Measurements from ENCODE around the gene GRM4.

Gene GRM4

DNA sequence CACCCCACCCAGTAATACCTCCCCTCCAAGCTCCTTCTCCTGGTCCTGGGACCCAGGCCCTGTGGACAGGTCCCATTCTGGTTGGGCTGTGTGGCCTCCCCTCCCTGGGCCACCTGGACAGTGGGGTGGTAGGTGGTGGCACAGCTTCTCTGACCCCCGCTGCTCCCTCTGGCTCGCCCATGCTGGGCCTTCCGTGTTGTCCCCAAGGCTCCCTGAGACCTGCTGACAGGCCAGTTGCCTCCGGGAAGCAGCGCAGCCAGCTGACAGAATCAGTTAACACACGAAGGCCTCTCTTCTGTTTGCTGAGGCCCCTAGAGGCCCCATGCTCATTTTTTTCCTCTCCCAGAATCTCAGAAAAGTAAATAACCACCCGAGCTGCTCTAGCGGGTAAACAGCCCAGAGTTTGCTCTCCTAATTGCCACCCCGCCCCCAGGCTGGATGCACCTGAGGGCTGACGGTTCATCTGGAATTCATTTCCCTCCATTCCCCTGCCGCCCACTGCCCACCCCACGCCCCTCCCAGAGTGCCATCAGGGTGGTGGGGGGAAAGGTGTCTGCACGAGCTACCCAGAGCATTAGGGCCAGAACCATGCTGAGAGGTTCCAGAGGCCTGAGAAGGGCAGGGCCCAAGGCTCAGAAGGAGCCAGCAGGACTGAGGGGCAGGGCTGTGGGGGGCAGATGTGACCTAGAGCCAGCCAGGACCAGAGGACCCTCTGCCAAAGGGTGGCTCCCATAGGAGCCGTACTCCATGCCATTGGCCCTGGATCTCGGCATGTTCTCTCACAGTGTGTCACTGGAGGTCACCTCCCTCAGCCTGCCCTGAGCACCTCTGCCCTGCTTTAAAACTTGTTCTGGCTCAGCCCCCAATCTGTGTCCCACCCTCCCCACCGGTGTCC is 157.5 kb downstream of the GRM4 start:
- no peaks in the 10 kb centered on the region for H3K27me3 ChIP-seq (ENCODE audit: low read depth)
- H3K4me1 ChIP-seq = no peaks in the 10 kb centered on the region
- in situ Hi-C loops (cut with MboI; ENCODE audit: low sequenced_read_pairs) = no loop called here
- no peaks in the 10 kb centered on the region for H3K36me3 ChIP-seq (replicated peaks)
- peak in 1 of 2 experiments; percentile 6 for DNase-seq (ENCODE audit: low spot score in 2 of 2)
- no peak overlapping the region for H3K4me3 ChIP-seq
- H3K9me3 ChIP-seq = no peaks in the 10 kb centered on the region

DNA sequence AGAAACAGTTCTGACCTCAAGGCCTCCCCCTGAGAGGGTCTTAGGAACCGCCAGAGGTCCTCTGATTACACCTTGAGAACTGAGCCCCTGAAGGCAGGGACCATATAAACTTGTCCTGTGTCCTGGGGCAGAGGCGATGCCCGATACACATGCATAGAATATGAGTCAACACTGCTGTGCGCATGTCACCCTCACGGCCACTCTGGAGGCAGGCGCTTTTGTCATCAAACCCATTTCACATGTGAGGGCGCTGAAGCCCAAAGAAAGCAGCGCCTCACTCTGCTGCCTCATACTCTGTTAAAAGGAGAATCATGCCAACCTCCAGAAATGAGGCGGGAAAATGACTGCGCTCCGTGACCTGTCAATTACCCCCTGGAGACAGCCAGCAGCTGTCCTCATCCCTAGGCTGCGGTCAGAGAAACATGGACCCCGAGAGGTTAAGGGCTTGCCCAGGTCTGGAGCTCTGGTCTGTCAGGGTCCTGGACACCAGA is 158.3 kb downstream of the GRM4 start:
- DNase-seq (ENCODE audit: low spot score in 2 of 2) = peak in 1 of 2 experiments; percentile 3
- H3K4me1 ChIP-seq = no peaks in the 10 kb centered on the region
- in situ Hi-C loops (cut with MboI; ENCODE audit: low sequenced_read_pairs) = no loop called here
- no peaks in the 10 kb centered on the region for H3K36me3 ChIP-seq (replicated peaks)
- no peaks in the 10 kb centered on the region for H3K9me3 ChIP-seq
- no peak overlapping the region for H3K4me3 ChIP-seq
- no peaks in the 10 kb centered on the region for H3K27me3 ChIP-seq (ENCODE audit: low read depth)

DNA sequence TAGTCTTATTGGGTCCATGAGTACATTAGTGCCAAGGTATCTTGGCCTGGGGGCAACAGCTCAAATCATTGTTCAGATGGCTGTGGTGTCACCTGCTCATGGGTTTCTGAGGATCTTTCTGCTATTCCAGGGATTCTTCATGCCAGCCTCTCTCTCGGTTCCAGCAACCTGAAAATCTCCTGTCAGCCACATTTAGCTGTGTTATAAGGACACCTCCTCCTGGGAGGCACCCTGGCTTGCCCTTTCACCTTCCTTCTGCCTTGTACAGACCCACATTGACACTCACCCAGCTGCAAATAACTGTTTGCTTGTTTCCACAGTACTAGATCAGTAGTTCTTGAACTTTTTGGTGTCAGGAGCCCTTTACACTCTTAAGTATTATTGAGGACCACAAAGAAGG is 159.9 kb downstream of the GRM4 start:
- in situ Hi-C loops (cut with MboI; ENCODE audit: low sequenced_read_pairs) = no loop called here

DNA sequence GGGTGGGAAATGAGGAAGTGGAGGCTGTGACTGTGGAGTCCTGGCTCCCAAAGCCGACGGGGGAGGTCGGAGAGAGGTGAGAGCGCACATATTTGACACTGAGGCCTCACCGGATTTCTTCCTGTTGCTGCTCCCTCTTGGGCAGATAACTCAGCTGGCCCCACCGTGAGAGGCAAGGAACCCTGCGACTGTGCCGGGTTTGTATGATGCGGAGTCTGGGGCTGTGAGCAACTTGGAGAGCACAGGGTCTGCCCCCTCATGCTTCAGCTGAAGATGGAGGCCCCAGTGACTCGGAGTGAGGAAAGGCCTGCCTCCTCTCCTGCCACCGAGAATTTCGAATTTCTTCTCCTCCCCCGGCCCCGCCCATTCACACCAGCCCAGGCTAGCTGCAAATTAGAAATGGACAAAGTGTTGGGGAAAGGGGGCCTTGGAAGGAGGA is 160.6 kb downstream of the GRM4 start:
- DNase-seq (ENCODE audit: low spot score in 2 of 2) = peak in 1 of 2 experiments; percentile 6
- in situ Hi-C loops (cut with MboI; ENCODE audit: low sequenced_read_pairs) = no loop called here
- no peak overlapping the region for H3K4me3 ChIP-seq
- H3K9me3 ChIP-seq = no peaks in the 10 kb centered on the region
- H3K27me3 ChIP-seq (ENCODE audit: low read depth) = no peaks in the 10 kb centered on the region
- no peaks in the 10 kb centered on the region for H3K36me3 ChIP-seq (replicated peaks)
- no peaks in the 10 kb centered on the region for H3K4me1 ChIP-seq

More for the DNA sequence above, 159.9 kb downstream of the GRM4 start:
- H3K9me3 ChIP-seq = no peaks in the 10 kb centered on the region
- no peaks in the 10 kb centered on the region for H3K36me3 ChIP-seq (replicated peaks)
- no peak for DNase-seq (ENCODE audit: low spot score in 2 of 2)
- H3K4me3 ChIP-seq = no peak overlapping the region
- no peaks in the 10 kb centered on the region for H3K27me3 ChIP-seq (ENCODE audit: low read depth)
- H3K4me1 ChIP-seq = no peaks in the 10 kb centered on the region

DNA sequence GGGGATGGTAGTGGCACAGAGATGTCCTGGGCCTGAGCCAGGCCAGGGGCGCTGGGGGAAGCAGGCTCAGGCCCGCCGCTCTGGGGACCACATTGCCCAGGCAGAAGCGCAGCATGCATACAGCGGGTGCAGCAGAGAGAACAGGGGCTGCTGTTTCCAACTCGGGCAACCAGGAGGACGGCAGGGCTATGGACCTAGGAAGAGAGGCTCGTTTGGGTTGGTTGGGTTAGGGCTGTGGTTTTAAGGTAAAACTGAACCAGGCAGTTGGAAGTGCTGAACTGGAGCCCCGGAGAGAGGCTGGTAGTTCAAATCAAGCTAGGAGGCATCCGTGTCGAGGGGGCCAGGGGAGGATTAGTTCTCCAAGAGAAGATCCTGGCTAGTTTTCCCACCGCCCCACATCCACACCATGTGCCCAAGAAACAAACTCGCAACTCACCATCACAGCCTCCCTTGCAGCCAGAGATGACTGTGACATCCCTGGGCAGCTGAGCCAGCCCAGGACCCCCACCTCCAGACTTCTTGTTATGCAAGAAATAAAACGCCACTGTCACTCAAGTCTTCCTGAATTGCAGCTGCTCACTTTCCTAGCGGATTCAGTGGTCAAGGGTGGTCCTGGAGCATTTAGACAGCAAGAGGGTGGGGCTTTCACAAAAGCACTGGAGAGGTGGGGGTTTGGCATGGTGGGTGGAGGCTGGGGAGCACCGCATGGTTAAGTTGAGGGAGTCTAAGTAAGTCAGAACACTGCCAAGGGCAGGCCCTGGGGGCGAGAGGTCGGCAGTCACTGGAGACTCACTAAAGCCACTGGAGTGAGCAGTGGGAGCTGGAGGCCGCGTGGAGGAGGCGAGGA is 161.2 kb downstream of the GRM4 start:
- H3K27me3 ChIP-seq (ENCODE audit: low read depth) = no peaks in the 10 kb centered on the region
- DNase-seq (ENCODE audit: low spot score in 2 of 2) = peak in 1 of 2 experiments; percentile 5
- in situ Hi-C loops (cut with MboI; ENCODE audit: low sequenced_read_pairs) = no loop called here
- no peak overlapping the region for H3K4me3 ChIP-seq
- no peaks in the 10 kb centered on the region for H3K9me3 ChIP-seq
- no peaks in the 10 kb centered on the region for H3K4me1 ChIP-seq
- H3K36me3 ChIP-seq (replicated peaks) = no peaks in the 10 kb centered on the region

DNA sequence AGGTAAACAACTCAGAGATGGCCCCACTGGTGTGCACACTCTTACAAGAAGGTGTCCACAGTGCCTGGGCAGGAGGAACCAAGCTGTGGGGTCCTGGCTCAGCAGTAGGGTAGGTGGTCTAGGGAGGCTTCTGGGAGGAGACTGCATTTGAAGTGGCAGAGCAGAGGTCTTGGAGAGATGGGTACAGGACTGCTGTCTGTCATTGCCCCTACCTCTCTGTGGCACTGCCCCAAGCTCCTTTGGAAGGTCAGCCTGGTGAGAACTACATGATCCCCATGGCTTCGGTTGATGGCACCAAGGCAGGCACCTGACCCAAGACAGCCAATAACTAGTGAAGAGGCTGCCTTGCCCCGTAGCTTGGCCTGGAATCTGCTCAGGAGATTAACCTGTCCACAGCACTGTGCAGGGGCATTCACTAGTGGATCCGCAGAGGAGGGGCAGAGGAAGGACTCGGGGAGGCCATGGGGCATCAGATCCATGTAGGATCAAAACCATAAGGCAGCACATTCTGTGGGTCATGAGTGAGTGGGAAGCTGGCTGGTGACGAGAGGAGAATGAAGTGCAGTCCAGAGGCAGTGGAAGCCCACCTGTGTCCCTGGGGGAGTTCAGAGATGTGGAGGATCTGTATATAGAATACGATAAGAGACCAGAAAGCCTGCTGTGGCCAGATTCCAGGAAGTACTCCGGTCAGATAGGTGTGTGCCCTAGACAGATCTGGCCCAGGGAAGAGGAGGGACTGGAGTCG is 162.0 kb downstream of the GRM4 start:
- H3K27me3 ChIP-seq (ENCODE audit: low read depth) = no peaks in the 10 kb centered on the region
- in situ Hi-C loops (cut with MboI; ENCODE audit: low sequenced_read_pairs) = no loop called here
- no peak overlapping the region for H3K4me3 ChIP-seq
- H3K4me1 ChIP-seq = no peaks in the 10 kb centered on the region
- no peaks in the 10 kb centered on the region for H3K9me3 ChIP-seq
- H3K36me3 ChIP-seq (replicated peaks) = no peaks in the 10 kb centered on the region
- DNase-seq (ENCODE audit: low spot score in 2 of 2) = peak in 1 of 2 experiments; percentile 5

DNA sequence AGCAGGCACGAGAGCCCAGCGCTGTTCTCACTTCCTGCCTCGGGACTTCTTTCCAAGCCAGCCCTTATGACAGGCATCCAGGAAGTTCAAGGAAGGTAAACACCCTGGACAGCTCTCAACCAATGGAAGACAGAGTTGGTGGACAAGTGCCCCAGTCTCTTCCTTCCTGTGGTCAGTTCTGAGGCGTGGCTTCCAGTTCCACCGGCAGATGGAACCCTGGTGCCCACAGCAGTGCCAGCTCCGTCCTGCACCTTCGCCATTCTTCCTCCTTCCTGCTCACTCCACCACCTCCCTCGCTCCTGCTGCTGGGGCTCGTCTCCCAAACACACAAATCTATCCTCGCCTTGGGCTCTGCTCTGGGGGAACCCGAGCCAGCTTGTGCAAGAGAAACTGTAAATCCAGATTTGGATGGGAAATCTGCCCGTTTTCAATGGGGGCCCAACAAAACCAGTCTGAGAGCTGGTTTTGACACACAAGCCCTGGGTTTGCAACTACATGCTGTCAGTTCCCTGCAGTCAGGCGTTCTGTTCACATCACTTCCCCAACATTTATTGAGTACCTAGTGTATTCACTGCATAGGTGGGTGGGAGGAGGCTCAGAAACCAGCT is 162.7 kb downstream of the GRM4 start:
- Histone ChIP-seq H3K36me3 (replicated peaks) (no peaks in the 10 kb centered on the region), H3K27me3 (ENCODE audit: low read depth) (no peaks in the 10 kb centered on the region), H3K4me3 (no peak overlapping the region), H3K4me1 (no peaks in the 10 kb centered on the region), H3K9me3 (no peaks in the 10 kb centered on the region)
- peak in 1 of 2 experiments; percentile 11 for DNase-seq (ENCODE audit: low spot score in 2 of 2)
- in situ Hi-C loops (cut with MboI; ENCODE audit: low sequenced_read_pairs) = no loop called here

DNA sequence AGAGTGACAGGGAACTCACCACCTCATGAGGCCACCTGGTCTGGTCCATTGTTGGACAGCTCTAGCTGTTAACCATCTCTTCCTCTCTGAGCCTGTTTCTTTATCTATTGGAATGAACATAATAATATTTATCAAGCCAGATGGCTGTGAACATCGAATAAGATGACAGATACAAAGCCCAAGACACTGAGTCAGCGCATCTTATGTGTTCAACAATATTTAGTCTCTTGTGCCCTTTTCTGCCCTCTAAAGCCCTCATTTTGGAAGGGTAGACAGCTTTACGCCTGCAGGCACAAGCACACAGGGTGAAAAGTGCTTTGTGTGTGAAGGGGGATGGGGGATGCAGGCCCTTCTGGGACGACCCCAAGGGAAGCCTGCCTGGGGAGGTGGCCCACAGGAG is 164.0 kb downstream of the GRM4 start:
- in situ Hi-C loops (cut with MboI; ENCODE audit: low sequenced_read_pairs) = no loop called here
- Histone ChIP-seq H3K4me1 (no peaks in the 10 kb centered on the region), H3K9me3 (no peaks in the 10 kb centered on the region), H3K36me3 (replicated peaks) (no peaks in the 10 kb centered on the region), H3K27me3 (ENCODE audit: low read depth) (no peaks in the 10 kb centered on the region), H3K4me3 (no peak overlapping the region)
- peak in 1 of 2 experiments; percentile 3 for DNase-seq (ENCODE audit: low spot score in 2 of 2)

DNA sequence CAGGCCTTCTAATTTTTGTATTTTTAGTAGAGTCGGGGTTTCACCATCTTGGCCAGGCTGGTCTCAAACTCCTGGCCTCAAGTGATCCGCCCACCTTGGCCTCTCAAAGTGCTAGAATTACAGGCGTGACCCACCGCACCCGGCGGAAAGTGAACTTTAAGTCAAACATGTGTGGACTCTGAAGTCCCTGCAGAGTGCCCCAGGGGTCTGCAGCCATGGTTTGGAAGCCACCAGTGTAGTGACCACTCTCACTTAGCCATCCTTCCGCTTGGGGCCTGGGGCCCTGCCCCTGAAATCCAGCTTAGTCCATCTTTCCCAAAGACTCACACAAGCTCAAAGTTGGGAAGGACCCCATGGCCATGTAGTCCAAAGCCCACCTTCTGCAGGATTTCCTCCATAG is 164.5 kb downstream of the GRM4 start:
- Histone ChIP-seq H3K27me3 (ENCODE audit: low read depth) (no peaks in the 10 kb centered on the region), H3K4me1 (no peaks in the 10 kb centered on the region), H3K36me3 (replicated peaks) (no peaks in the 10 kb centered on the region), H3K4me3 (no peak overlapping the region), H3K9me3 (no peaks in the 10 kb centered on the region)
- DNase-seq (ENCODE audit: low spot score in 2 of 2) = peak in 1 of 2 experiments; percentile 1
- in situ Hi-C loops (cut with MboI; ENCODE audit: low sequenced_read_pairs) = no loop called here

DNA sequence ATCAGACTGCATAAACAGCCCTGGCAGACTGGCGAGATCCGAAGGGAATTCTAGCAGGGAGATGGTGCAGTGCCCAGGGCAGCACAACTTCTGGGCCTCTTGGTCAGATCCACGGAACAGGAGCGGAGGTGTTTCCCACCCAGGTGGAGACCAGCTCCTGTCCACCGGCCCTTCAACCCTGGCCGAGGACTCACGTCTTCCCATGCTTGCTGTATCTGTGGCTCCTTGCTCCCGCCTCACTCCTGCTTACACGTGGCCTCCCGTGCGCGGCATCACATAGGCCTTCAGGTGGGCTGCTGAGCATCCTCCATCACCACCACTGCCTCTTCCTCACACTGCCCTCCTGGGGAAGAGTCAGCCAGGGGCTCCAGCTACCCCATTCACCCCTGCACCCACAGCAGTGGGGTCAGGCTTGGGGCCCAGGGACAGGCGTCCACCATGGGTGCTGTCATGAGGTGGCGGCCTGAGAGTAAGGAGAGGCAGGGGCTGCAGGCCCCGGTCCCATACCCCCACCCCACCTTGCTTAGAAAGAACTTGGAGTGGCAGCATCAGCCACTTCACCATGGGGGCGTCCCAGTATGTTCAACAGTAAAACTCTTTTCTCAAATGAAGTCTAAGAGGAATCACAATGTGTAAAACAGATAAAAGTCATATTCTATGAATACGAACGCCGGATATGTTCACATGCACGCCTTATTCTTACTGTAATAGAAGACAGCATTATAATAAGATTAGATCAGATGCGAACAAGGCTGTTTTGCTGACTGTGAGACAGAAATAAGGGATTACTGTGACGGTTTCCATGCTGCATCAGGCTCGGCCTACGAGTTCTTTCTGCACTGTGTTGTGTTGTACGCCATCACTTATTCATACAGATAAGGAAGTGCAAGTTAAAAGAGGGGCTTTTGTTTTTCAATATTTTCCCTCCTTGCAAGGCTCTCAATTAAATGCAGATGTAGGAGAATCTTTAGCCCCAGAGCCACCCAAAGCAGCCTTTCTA is 165.4 kb downstream of the GRM4 start:
- no peaks in the 10 kb centered on the region for H3K36me3 ChIP-seq (replicated peaks)
- H3K4me1 ChIP-seq = no peaks in the 10 kb centered on the region
- DNase-seq (ENCODE audit: low spot score in 2 of 2) = peak in 1 of 2 experiments; percentile 4
- H3K9me3 ChIP-seq = no peaks in the 10 kb centered on the region
- no peaks in the 10 kb centered on the region for H3K27me3 ChIP-seq (ENCODE audit: low read depth)
- H3K4me3 ChIP-seq = no peak overlapping the region
- in situ Hi-C loops (cut with MboI; ENCODE audit: low sequenced_read_pairs) = no loop called here

DNA sequence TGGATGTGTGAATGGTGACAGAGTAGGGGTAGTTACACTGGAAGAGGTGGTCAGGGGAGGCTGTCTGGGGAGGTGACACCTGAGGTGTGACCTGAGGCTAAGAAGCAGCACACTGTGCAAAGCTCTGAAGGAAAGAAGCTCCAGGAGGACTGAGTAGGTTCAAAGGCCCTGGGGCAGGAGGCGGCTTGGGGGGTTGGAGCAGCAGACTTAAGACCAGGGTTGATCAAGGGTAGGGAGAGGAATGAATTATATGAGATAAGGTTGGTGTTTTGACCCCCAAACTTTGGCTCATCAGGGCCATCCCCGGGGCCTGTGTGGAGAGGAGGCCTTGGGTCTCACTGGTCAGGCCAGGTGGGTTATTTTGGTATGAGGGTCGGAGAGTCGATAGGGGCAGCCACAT is 166.1 kb downstream of the GRM4 start:
- Histone ChIP-seq H3K9me3 (no peaks in the 10 kb centered on the region), H3K27me3 (ENCODE audit: low read depth) (no peaks in the 10 kb centered on the region), H3K36me3 (replicated peaks) (no peaks in the 10 kb centered on the region), H3K4me1 (no peaks in the 10 kb centered on the region), H3K4me3 (no peak overlapping the region)
- peak in 1 of 2 experiments; percentile 2 for DNase-seq (ENCODE audit: low spot score in 2 of 2)
- in situ Hi-C loops (cut with MboI; ENCODE audit: low sequenced_read_pairs) = no loop called here

DNA sequence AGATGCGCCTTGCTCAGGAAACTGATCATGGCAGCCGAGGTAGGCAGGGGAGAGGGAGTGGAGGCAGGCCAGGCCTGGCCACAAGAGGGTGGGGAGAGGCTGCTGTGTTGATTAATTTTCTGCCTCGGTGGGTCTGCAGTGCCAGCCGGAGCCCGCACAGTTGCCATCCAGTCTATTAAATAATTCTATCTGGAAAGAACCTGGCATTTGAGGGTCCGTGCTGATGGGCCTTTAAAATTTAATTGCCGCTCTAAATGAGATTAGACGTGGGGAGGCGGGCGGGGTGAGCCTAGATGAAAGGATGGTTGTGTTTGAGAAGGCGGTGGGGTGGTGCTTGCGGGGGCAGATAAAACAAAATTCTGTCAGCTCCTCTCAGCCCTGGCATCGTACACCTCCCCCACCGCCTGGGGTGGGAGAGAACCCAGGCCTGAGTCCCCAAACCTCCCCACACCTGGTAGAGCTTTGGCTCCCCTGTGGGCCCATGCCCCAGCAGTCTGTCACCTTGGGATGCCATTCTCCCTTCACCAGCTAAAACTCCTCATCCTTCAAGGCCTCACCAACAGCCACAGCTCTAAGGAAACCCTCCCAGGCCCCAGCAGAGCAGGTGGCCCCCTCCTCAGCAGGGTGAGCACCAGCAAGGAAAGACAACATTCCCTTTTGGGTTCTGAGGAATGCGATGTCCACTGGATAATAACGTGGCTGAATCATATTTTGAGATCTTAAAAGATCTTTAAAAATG is 167.3 kb downstream of the GRM4 start:
- in situ Hi-C loops (cut with MboI; ENCODE audit: low sequenced_read_pairs) = no loop called here
- Histone ChIP-seq H3K4me3 (no peak overlapping the region), H3K27me3 (ENCODE audit: low read depth) (no peaks in the 10 kb centered on the region), H3K9me3 (no peaks in the 10 kb centered on the region), H3K36me3 (replicated peaks) (no peaks in the 10 kb centered on the region), H3K4me1 (no peaks in the 10 kb centered on the region)
- DNase-seq (ENCODE audit: low spot score in 2 of 2) = peak in 1 of 2 experiments; percentile 3
